Endothelial cell of umbilical vein (primary cell): Measurements from ENCODE around the gene CAPNS1. TPM values are rescaled to one million over a fixed set of nuclear protein-coding genes. Genes with fewer than 3 reads are reported as not detected.

ENCODE experiments used
- Bru-seq: library from RNA; stranded (reverse); fragments of 400-500 nt; gene quantifications from one replicate; lab custom pipeline; 2021; lab: Mats Ljungman, UMichigan
- BruChase-seq, 2 experiments: library from RNA; stranded (reverse); fragments of 400-500 nt; gene quantifications; one replicate each; lab custom pipeline; 2021; lab: Mats Ljungman, UMichigan
- BruUV-seq: library from RNA; stranded (reverse); fragments of 400-500 nt; replicated peaks from 2 replicates; lab custom pipeline; 2021; lab: Mats Ljungman, UMichigan
- CTCF ChIA-PET: fragments of 300-600, 350-600 bp; sonication (Branson Sonifier 250); formaldehyde crosslinking; loops from one replicate; lab custom pipeline; 2021; ENCODE audit warnings: antibody characterized with exemption, inconsistent platforms; lab: Charles Lee
- POLR2A ChIA-PET: fragments of 300-600, 350-600 bp; sonication (Branson Sonifier 250); formaldehyde crosslinking; loops from one replicate; lab custom pipeline; 2021; ENCODE audit warnings: antibody characterized with exemption, inconsistent platforms; lab: Charles Lee
- DNase-seq: peaks from one replicate; pipeline ENCODE4 v3.0.0-alpha.2; 2011; ENCODE audit warnings: low read depth, low spot score
- FAIRE-seq: peaks from 2 replicates; lab custom pipeline; 2011; peaks lifted over from hg19 to GRCh38; lab: Jason Lieb, UNC
- H2AFZ ChIP-seq: 2 replicates; pipeline ENCODE4 v1.6.0; 2012; ENCODE audit warnings: low read depth, low read length, control low read depth, inconsistent platforms
- H3K27ac ChIP-seq: 2 replicates; pipeline ENCODE4 v1.5.1; 2011; ENCODE audit warnings: low read depth, mild to moderate bottlenecking, control low read depth, low read length, moderate library complexity; ENCODE audit not compliant: insufficient read depth
- H3K27me3 ChIP-seq, 2 experiments: 2 replicates each; pipeline versions ENCODE4 v1.6.0 to v1.6.1; 2011; ENCODE audit warnings: low read length in 2 of 2, mixed read lengths in 1 of 2; ENCODE audit not compliant: control insufficient read depth in 2 of 2, insufficient read depth in 2 of 2
- H3K36me3 ChIP-seq, 2 experiments: 2 replicates in 1 of 2; 3 replicates in 1 of 2; pipeline ENCODE4 v1.5.1; 2011; ENCODE audit warnings: low read length in 2 of 2, mild to moderate bottlenecking in 1 of 2, moderate library complexity in 1 of 2; ENCODE audit not compliant: control insufficient read depth in 2 of 2, insufficient read depth in 2 of 2; ENCODE audit errors: extremely low read depth in 1 of 2
- H3K4me1 ChIP-seq: 3 replicates; pipeline ENCODE4 v1.5.1; 2011; ENCODE audit warnings: mild to moderate bottlenecking, low read length; ENCODE audit not compliant: control insufficient read depth, insufficient read depth; ENCODE audit errors: extremely low read depth
- H3K4me2 ChIP-seq: 2 replicates; pipeline ENCODE4 v1.6.1; 2011; ENCODE audit warnings: low read length, control low read depth, mixed read lengths; ENCODE audit not compliant: insufficient read depth
- H3K4me3 ChIP-seq, 3 experiments: fragments of 200-600 bp in 1 of 3; sonication (generic), shearing (Covaris generic) in 1 of 3; replicated peaks in 1 of 3; 2 replicates each; pipeline ENCODE4 v1.5.1; 2011 to 2016; ENCODE audit warnings: control low read depth in 3 of 3, low read length in 3 of 3, mild to moderate bottlenecking in 2 of 3, inconsistent platforms in 1 of 3, low read depth in 1 of 3, moderate library complexity in 1 of 3; ENCODE audit not compliant: insufficient read depth in 1 of 3
- H3K79me2 ChIP-seq: 2 replicates; pipeline ENCODE4 v1.6.0; 2012; ENCODE audit warnings: low read length, inconsistent platforms; ENCODE audit not compliant: control insufficient read depth, insufficient read depth
- H3K9ac ChIP-seq: replicated peaks from 2 replicates; pipeline ENCODE3; 2011; ENCODE audit warnings: low read length, control low read depth; ENCODE audit not compliant: insufficient read depth; ENCODE audit errors: extremely low read depth
- H3K9me1 ChIP-seq: replicated peaks from 3 replicates; pipeline ENCODE4 v1.6.0; 2011; ENCODE audit warnings: mild to moderate bottlenecking, low read length; ENCODE audit not compliant: control insufficient read depth, insufficient read depth; ENCODE audit errors: extremely low read depth
- H3K9me3 ChIP-seq: replicated peaks from 2 replicates; pipeline ENCODE4 v1.5.1; 2012; ENCODE audit warnings: low read length, inconsistent platforms; ENCODE audit not compliant: control insufficient read depth, insufficient read depth
- H4K20me1 ChIP-seq: replicated peaks from 2 replicates; pipeline ENCODE3; 2011; ENCODE audit warnings: mild to moderate bottlenecking, low read length; ENCODE audit not compliant: control insufficient read depth, insufficient read depth; ENCODE audit errors: extremely low read depth
- CTCF ChIP-seq, 2 donors: IDR thresholded peaks; 1 replicate in 1 of 2; 2 replicates in 1 of 2; pipeline ENCODE4 v1.5.1; 2011; ENCODE audit warnings: low read length in 2 of 2, mild to moderate bottlenecking in 2 of 2, moderate library complexity in 2 of 2, control low read depth in 1 of 2, inconsistent platforms in 1 of 2, low read depth in 1 of 2; ENCODE audit not compliant: insufficient read depth in 1 of 2; ENCODE audit errors: extremely low read depth in 1 of 2
- EZH2 ChIP-seq: IDR thresholded peaks from 2 replicates; pipeline ENCODE4 v1.6.1; 2012; ENCODE audit warnings: borderline replicate concordance, low read depth, mild to moderate bottlenecking, moderate library complexity, low read length, inconsistent platforms; ENCODE audit not compliant: severe bottlenecking
- FOS ChIP-seq: IDR thresholded peaks from 2 replicates; pipeline ENCODE4 v1.6.1; 2011; ENCODE audit warnings: mild to moderate bottlenecking, low read length, moderate library complexity, borderline replicate concordance; ENCODE audit not compliant: insufficient read depth
- GATA2 ChIP-seq: IDR thresholded peaks from 2 replicates; pipeline ENCODE4 v1.7.0; 2011; ENCODE audit warnings: low read depth, mild to moderate bottlenecking, moderate library complexity, mixed read lengths, low read length; ENCODE audit not compliant: insufficient read length, insufficient read depth
- JUN ChIP-seq: IDR thresholded peaks from 2 replicates; pipeline ENCODE4 v1.6.1; 2011; ENCODE audit warnings: borderline replicate concordance, low read depth; ENCODE audit not compliant: insufficient read length, insufficient read depth
- MAX ChIP-seq: IDR thresholded peaks from 2 replicates; pipeline ENCODE4 v1.6.1; 2011; ENCODE audit not compliant: insufficient read depth, insufficient read length
- MYC ChIP-seq: IDR thresholded peaks from one replicate; pipeline ENCODE4 v1.6.1; 2011; ENCODE audit warnings: mild to moderate bottlenecking, low read depth, low read length
- POLR2A ChIP-seq: IDR thresholded peaks from 2 replicates; pipeline ENCODE4 v1.6.1; 2012; ENCODE audit warnings: low read depth, mild to moderate bottlenecking, control low read depth, low read length
- POLR2AphosphoS5 ChIP-seq: IDR thresholded peaks from 2 replicates; pipeline ENCODE4 v1.6.1; 2012; ENCODE audit warnings: low read depth, mild to moderate bottlenecking, control low read depth, low read length, moderate library complexity; ENCODE audit not compliant: insufficient read depth
- dilution Hi-C: fragments of 300-500 bp; cut with MboI; formaldehyde crosslinking; loops from one replicate; pipeline ENCODE4 v1.15.0; 2019; ENCODE audit warnings: low sequenced_read_pairs; ENCODE audit not compliant: extremely low pct_ligation_motif_present
- intact Hi-C: fragments of 100-400 bp; cut with micrococcal nuclease; formaldehyde crosslinking; loops from one replicate; pipeline ENCODE4 v1.10.0; 2022
- long read RNA-seq: library from polyadenylated mRNA; stranded (forward); transcript quantifications from one replicate; pipeline ENCODE4 v2.0.0, GENCODE V29; 2021
- polyA minus RNA-seq, 3 experiments: library from RNA; depleted of rRNA, polyadenylated mRNA; stranded (reverse); fragments of >200 nt; gene quantifications; 1 replicate in 1 of 3; 2 replicates in 2 of 3; pipeline ENCODE4 v1.2.3, GENCODE V29; 2011
- polyA plus RNA-seq, 4 experiments: library from polyadenylated mRNA; depleted of rRNA in 3 of 4; stranded (reverse) in 3 of 4; unstranded in 1 of 4; fragments of >200 nt; gene quantifications; 2 replicates each; pipeline versions ENCODE4 v1.2.1 to v1.2.3, GENCODE V29; 2011 to 2012; ENCODE audit warnings: missing spikeins in 1 of 4
- total RNA-seq: library from RNA; stranded (reverse); gene quantifications from 2 replicates; pipeline ENCODE4 v1.2.3, GENCODE V29; 2021

The CAPNS1 gene
- total RNA-seq (722 and 777 TPM in 2 replicates), polyA plus RNA-seq (1,095 and 1,235 TPM in 2 replicates), polyA minus RNA-seq (761 and 795 TPM in 2 replicates), Bru-seq, nascent RNA (percentile 72 among the genes with signal in this experiment), BruChase-seq, experiment 1, labeled RNA remaining after a 6-hour chase (percentile 92 among the genes with signal in this experiment), BruChase-seq, experiment 2, labeled RNA remaining after a 2-hour chase (percentile 76 among the genes with signal in this experiment)
- polyA plus RNA-seq (2011; cell fraction: cytosol; rRNA removed) = 597 and 686 TPM in 2 replicates
- polyA plus RNA-seq (2011; cell fraction: nucleus; rRNA removed) = 283 and 291 TPM in 2 replicates
- 944 and 949 TPM in 2 replicates for polyA plus RNA-seq (2012)
- polyA minus RNA-seq (2011; cell fraction: cytosol; rRNA and poly(A)+ RNA removed) = 344 TPM
- polyA minus RNA-seq (2011; cell fraction: nucleus; rRNA and poly(A)+ RNA removed) = 98.2 and 103 TPM in 2 replicates
- long read RNA-seq, transcript CAPNS1-201 (11 exons, 1,918 nt) = major isoform, 28 of 185 reads
- long read RNA-seq, partial matches to known transcripts = 147 of 185 reads
- long read RNA-seq, other reads (novel, unspliced or antisense) = 9 of 185 reads

- intact Hi-C loops (loop anchor here (1.0 to 2.0 kb wide), 4 partner anchors 11 to 85 kb away; partner anchors contain the start of genes TBCB, THAP8, WDR62 and ZNF146), dilution Hi-C loops (no loop called here)
- CTCF ChIA-PET = interaction anchor here (1.0 to 2.1 kb wide), 4 partner anchors 10 to 79 kb away, joined by 4 to 18 read pairs (median 6); no protein-coding TSS in a partner anchor
- Histone ChIP-seq H3K4me1 (peaks cover 20% of the 10 kb centered on the region), H3K4me3 (peak within 1 kb of the TSS; percentile 89 to 97 (median 91)), H3K9me3 (no peaks in the 10 kb centered on the region), H3K9ac (peak within 1 kb of the TSS; percentile 99), H3K4me2 (peak within 1 kb of the TSS; percentile 84), H3K27me3 (no peaks in the 10 kb centered on the region), H4K20me1 (no peaks in the 10 kb centered on the region), H3K9me1 (no peaks in the 10 kb centered on the region), H3K36me3 (peaks cover 10 to 17% of the 10 kb centered on the region in 2 experiments), H3K27ac (peak within 1 kb of the TSS; percentile 91), H3K79me2 (peaks cover 21% of the 10 kb centered on the region), H2AFZ (peak within 1 kb of the TSS; percentile 90)
- BruUV-seq = TSS peak; percentile 36
- FAIRE-seq (peak; percentile 91), DNase-seq (peak; percentile 97)
- POLR2A ChIA-PET = interaction anchor here (1.3 to 1.4 kb wide), 2 partner anchors 12 kb away, joined by 3 to 5 read pairs; no protein-coding TSS in a partner anchor
- TF ChIP-seq POLR2AphosphoS5 (peak; percentile 99), EZH2 (no peak), POLR2A (peak; percentile 96), JUN (no peak), MAX (no peak), MYC (peak; percentile 34), CTCF (IDR thresholded peaks at IDR 0.05; ENCODE audit: extremely low read depth in 1 of 2, insufficient read depth in 1 of 2, low read depth in 1 of 2, low read length in 2 of 2) (no peak), FOS (peak; percentile 85), GATA2 (no peak)
These were observed at the start of gene CAPNS1 for GRCh38 chr19:36139473-36140303. CAPNS1 (plus strand) TSS chr19:36140066; CDS start chr19:36141012, 946 bp downstream.
